ENCODE measurements around the gene MAP4K4. TPM values are rescaled to one million over a fixed set of nuclear protein-coding genes. Genes with fewer than 3 reads are reported as not detected.
A peak's percentile ranks its signal among the peaks of the same experiment; 100 is the strongest.

MAP4K4 gene
- total RNA-seq, 4 donors from 2014 or later, result 40.0 to 85.5 (median 59.5) TPM

- no peaks in the 10 kb centered on the region for H3K9me3 ChIP-seq
- in situ Hi-C loops (cut with MboI; ENCODE audit: low sequenced_read_pairs in 4 of 4), result loop anchor here in 2 of 4 donors (10.0 kb wide), 1 partner anchor 131 kb away; no protein-coding TSS in a partner anchor
These were observed 3.4 kb upstream of the MAP4K4 start for GRCh38 chr2:101693991-101694588.

GRCh38 chr2:101696272-101697123, 1.0 kb upstream of the MAP4K4 start:
- no peaks in the 10 kb centered on the region for H3K36me3 ChIP-seq
- peak overlapping the region; percentile 73 to 85 (median 84) for H3K4me3 ChIP-seq
- ATAC-seq (peak; percentile 26 to 28), DNase-seq (peak in 1 of 2 donors; percentile 21)
- H3K27me3 ChIP-seq, result no peaks in the 10 kb centered on the region
- no peaks in the 10 kb centered on the region for H3K9me3 ChIP-seq
- in situ Hi-C loops (cut with MboI; ENCODE audit: low sequenced_read_pairs in 4 of 4) (loop anchor here (5.0 to 10.0 kb wide), 2 partner anchors 128 to 136 kb away; no protein-coding TSS in a partner anchor), intact Hi-C loops (cut with DNase I; ENCODE audit: low total_unique reads) (loop anchor here (1.0 to 10.0 kb wide), 4 partner anchors 36 to 172 kb away; no protein-coding TSS in a partner anchor)
- H3K27ac ChIP-seq, result peak overlapping the region; percentile 83 to 92 (median 86)
- no peak for TF ChIP-seq CTCF (IDR thresholded peaks at IDR 0.05 in 4 of 5, conservative IDR thresholded peaks at IDR 0.05 in 1 of 5)
- TF ChIP-seq POLR2A (IDR thresholded peaks at IDR 0.05), result no peak
- peaks cover 28 to 30% of the 10 kb centered on the region in 2 donors for H3K4me1 ChIP-seq

More at GRCh38 chr2:101693991-101694588, 3.4 kb upstream of the MAP4K4 start:
- Histone ChIP-seq H3K27me3 (no peaks in the 10 kb centered on the region), H3K36me3 (no peaks in the 10 kb centered on the region), H3K27ac (no peak overlapping the region), H3K4me3 (no peak overlapping the region), H3K4me1 (peaks cover 7 to 14% of the 10 kb centered on the region in 2 donors)
- no peak for TF ChIP-seq CTCF (IDR thresholded peaks at IDR 0.05 in 4 of 5, conservative IDR thresholded peaks at IDR 0.05 in 1 of 5)
- TF ChIP-seq POLR2A (IDR thresholded peaks at IDR 0.05), result no peak
- ATAC-seq (no peak), DNase-seq (no peak)
- intact Hi-C loops (cut with DNase I; ENCODE audit: low total_unique reads), result loop anchor here (10.0 kb wide), 1 partner anchor 169 kb away; no protein-coding TSS in a partner anchor

- in situ Hi-C loops (cut with MboI; ENCODE audit: low sequenced_read_pairs in 4 of 4) (loop anchor here (5.0 to 10.0 kb wide), 2 partner anchors 127 to 134 kb away; no protein-coding TSS in a partner anchor), intact Hi-C loops (cut with DNase I; ENCODE audit: low total_unique reads) (loop anchor here (10.0 kb wide), 1 partner anchor 173 kb away; no protein-coding TSS in a partner anchor)
- no peaks in the 10 kb centered on the region for H3K9me3 ChIP-seq
- peak overlapping the region; percentile 60 to 87 (median 82) for H3K27ac ChIP-seq
- peak overlapping the region; percentile 53 to 81 (median 70) for H3K4me3 ChIP-seq
- peak; percentile 47 to 57 for ATAC-seq
- H3K4me1 ChIP-seq, result peaks cover 28 to 31% of the 10 kb centered on the region in 2 donors
- TF ChIP-seq CTCF (IDR thresholded peaks at IDR 0.05 in 4 of 5, conservative IDR thresholded peaks at IDR 0.05 in 1 of 5) (peak in 1 of 5 experiments; percentile 9), POLR2A (IDR thresholded peaks at IDR 0.05) (no peak)
- DNase-seq, result no peak
- H3K36me3 ChIP-seq, result no peaks in the 10 kb centered on the region
- H3K27me3 ChIP-seq, result no peaks in the 10 kb centered on the region
These were observed 722 bp downstream of the MAP4K4 start for GRCh38 chr2:101698014-101698843.
